ENCODE measurements around the gene SPAG4.

SPAG4 gene, protein sequence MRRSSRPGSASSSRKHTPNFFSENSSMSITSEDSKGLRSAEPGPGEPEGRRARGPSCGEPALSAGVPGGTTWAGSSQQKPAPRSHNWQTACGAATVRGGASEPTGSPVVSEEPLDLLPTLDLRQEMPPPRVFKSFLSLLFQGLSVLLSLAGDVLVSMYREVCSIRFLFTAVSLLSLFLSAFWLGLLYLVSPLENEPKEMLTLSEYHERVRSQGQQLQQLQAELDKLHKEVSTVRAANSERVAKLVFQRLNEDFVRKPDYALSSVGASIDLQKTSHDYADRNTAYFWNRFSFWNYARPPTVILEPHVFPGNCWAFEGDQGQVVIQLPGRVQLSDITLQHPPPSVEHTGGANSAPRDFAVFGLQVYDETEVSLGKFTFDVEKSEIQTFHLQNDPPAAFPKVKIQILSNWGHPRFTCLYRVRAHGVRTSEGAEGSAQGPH

DNA sequence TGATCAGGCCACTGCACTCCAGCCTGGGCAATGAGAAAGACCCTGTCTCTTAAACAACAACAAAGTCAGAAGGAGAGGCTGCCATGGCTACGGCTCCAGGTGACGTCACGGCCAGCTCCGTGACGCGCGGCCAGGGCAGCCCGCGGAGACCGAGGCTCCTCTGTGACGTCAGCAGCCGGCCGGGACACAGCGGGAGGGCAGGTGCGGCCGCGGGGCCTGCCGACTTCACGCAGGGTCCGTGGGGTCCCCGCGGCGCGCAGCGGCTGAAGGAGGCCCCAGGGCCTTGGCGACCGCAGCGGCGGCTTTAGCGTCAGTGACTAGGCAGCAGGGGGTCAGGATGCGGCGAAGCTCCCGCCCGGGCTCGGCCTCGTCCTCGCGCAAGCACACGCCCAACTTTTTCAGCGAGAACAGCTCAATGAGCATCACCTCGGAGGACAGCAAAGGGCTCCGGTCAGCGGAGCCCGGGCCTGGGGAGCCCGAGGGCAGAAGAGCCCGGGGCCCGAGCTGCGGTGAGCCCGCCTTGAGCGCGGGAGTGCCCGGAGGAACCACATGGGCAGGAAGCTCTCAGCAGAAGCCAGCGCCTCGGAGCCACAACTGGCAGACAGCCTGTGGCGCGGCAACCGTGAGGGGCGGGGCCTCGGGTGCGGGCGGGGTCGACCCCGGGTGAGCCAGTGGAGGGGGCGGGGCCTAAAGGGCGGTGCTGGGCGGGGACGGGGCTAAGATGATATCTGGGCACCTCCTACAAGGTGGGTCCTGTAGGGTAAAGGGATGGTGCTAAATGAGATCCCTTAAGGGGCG lies at the start of gene SPAG4:
SPAG4 (plus strand) TSS at position 163 of the 798 bp plus-strand sequence; CDS start at position 338, 175 bp downstream.
- peak; percentile 84 to 88 for ATAC-seq

DNA sequence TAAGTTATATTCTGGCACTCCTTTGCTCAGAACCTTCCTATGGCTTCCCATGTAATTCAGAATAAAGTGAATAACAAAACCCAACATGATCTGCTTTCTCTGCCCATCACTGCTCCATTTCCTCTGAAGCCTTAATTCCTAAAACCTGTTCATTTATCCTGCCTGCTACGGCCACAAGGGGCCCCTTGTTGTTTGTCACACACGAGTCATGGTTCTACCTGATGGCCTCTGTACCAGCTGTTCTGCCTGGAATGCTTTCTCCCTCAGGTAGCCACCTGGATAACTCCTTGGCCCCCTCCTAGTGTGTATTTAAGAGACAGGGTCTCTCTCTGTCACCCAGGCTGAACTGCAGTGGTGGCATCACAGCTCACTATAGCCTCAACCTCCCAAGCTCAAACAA lies 47.0 kb upstream of the SPAG4 start:
- no peak for ATAC-seq

DNA sequence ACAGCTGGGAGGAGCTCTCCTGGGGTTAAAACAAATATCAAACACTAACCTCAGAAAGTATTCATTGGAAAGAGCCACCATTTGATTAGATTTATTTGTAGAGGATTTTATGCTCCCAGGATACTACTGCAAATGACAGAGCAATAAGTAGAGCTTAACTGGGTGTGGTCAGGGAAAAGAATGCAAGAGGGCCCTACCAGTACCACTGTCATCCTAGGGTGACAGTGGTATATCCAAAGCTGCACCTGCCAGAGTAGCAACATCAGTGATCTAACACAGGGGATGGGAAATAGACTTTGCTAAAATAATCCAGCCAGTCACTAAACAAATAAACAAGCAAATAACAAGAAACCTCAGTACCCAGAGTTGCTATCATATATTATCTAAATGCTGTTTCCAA lies 44.1 kb upstream of the SPAG4 start:
- ATAC-seq, result no peak

DNA sequence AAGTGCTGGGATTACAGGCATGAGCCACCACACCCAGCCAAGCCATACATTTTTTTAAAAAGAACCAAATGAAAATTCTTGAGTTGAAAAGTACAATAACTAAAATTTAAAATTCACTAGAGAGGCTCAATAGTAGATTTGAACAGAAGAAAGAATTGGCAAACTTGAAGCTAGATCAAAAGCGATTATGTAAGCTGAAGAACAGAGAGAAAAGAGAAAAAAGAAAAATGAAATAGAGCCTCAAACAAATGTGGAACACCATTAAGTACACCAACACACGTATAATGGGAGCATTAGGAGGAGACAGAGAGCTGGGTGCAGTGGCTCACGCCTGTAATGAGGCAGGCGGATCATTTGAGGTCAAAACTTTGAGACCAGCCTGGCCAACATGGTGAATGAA lies 42.8 kb upstream of the SPAG4 start:
- ATAC-seq, result no peak

DNA sequence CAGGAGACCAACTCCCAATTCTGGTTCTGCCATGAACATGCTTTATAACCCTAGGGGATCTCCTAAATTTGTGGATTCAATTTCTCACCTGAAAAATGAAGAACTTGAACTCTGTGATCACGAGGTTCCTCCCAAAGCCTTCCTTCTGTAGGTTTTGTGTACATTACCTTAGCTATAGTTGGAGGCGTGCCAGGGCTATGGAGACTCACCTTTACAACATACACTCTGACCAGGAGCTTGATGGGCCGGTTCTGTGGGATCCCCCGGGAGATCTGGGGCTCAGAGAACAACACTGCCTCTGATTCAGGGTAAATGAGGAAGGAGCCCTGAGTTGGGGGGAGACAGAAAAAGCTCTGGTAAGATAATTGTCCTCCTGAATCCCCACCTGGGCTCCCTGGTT lies 39.7 kb upstream of the SPAG4 start:
- ATAC-seq, result no peak

DNA sequence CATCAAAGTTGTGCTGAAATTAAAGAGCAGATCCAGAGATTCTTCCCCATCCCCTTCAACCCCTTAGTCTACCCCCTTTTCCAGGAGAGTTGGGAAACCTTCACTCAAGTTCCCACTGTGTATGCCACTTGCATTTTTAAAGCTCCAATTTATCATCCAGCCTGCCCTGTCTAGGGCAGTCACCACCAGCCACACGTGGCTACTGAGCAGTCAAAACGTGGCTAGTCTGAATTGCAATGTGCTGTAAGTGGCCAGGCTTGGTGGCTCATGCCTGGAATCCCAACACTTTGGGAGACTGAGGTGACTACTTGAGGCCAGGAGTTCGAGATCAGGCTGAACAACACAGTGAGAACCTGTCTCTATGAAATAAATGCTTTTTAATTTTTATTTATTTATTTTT lies 38.8 kb upstream of the SPAG4 start:
- no peak for ATAC-seq

DNA sequence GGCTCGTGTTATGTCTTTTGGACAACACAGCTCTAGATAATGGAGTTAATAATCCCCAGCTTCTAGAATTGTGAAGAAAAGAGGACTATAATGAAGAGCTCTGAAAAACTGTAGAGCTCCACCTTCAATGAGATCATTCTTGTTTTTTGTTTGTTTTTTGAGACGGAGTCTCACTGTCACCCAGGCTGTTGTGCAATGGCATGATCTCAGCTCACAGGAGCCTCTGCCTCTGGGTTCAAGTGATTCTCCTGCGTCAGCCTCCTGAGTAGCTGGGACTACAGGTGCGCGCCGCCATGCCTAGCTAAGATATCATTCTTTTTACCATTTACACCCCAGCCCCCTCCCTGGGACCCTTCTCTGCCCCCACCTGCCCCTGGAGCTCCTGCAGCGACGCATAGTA lies 37.2 kb upstream of the SPAG4 start:
- ATAC-seq, result no peak

DNA sequence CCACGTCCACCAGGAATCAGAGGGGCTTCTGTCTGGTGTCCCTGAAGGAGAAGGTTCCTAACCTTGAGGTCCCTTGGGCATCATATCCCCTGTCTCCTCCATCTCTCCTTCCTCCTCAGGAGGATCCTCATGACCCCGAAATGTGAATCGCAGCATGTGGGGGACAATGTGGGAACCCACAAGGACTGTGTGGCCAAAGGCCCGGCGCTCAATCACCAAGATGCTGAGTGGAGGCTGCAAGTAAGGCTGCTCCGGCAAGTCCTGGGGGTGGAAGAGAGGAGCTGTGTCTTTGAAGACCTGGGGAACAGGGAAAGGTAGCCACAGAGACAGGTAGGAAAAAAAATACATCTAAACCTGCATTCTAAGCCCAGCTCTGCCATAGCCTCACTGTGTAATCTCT lies 36.4 kb upstream of the SPAG4 start:
- no peak for ATAC-seq

DNA sequence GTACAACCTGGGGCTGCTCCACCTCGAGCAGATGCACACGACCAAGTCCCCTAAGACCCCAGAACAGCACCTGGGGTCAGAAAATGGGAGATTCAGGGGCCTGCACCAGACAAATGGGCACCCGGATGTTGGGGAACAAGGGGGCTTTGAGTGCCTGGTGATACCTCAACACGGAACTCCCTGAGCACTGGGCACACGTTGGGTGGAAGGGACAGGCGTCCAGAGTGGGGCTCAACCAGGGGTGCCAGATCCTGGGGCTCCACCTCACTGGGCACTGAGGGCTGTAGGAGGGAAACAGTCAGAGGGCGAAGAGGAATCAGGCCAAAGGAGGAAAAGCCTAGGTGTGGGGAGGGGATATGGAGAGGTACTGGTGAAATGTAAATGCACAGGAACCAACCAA lies 33.5 kb upstream of the SPAG4 start:
- ATAC-seq, result no peak

DNA sequence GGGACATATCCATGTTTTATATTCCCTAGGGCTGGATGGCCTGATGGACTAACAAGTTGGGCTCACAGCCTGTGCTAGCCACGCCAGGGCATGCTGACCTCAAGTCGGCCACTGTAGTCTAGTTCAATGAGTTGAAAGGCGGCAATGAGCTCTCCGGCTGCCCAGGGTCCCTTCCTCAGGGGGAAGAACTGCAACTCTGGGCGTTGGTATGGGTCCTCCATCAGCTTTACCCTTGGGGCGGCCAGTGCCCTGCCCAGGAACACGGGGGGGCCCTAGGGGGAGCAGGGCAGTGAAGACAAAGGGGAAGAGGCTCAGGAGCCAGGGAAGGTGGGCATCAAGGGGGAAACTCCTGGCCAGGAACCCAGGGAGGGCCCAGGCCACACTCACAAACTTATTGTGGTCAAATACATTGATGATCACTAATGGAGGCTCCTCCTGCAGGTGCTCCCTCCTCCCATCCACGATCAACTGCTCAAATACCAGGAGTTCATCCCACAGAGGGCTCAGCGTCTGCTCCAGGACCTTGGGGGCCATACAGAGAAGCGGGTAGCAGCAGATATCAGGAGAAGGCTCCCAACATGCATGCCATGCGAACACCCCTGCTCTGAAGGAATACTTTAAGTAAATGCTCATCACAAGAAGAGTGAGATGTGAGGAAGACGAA lies 32.8 kb upstream of the SPAG4 start:
- no peak for ATAC-seq

DNA sequence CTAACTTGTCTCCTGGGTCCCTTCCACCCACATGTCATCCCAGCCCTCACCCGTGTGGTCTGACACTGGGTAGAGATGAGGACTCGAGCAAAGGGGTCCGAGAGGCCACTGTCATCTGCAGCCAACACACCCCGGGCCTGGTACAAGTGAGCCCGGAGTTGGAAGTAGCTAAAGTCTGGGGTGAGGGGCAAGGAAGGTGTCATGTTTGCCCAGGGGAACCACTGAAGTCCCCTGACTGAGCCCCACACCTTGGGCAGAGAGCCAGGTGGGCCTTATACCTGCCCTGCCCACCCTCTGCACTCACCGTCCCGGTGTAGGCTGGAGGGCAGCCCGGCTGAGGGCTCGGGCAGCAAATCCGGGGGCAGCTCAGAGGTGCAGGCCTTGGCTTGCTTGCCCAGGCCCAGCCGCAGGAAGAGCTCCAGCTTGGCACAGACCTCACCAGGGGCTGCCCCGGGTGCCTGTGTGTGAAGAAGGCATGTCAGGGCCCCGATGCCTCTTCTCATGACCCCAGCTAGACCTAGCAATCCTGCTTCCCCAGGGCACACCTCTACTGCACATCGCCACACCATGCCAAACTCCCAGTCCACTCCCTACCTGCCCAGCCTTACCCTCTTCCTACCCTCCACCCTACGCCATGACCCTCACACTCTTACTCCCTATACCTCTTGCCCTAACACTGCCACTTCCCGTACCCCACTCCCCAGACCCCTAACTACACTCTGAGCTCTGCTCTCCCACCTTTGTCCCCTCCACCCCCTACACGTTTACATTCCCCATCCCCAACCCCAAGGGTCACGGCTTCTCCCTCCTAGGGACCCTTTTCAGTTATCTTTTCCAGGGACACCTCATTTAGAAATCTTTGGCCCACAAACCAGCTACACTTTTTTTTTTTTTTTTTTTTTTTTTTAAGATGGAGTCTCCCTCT lies 31.7 kb upstream of the SPAG4 start:
- ATAC-seq, result no peak

DNA sequence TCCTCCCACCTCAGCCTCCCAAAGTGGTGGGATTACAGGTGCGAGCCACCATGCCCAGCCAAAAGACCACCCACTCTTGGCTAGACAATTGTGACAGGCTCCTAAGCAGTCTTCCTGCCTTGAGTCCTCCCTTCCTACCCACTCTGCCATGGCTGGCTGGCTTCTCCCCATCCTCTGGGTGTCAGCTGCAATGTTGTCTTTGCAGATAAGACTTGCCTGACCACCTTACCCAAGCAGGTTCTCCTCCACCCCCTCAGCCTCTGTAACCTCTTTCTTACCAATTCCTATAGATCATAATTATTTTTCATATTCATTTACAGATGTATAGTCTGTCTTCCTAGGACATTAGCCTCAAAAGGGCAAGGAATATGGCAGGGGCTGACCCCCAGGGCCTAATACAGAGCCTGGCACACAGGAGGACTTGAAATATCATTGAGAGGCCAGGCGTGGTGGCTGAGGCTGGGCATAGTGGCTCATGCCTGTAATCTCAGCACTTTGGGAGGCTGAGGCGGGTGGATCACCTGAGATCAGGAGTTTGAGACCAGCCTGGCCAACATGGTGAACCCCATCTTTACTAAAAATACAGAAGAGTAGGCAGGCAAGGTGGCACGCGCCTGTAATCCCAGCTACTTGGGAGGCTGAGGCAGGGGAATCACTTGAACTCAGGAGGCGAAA lies 28.7 kb upstream of the SPAG4 start:
- ATAC-seq, result no peak

DNA sequence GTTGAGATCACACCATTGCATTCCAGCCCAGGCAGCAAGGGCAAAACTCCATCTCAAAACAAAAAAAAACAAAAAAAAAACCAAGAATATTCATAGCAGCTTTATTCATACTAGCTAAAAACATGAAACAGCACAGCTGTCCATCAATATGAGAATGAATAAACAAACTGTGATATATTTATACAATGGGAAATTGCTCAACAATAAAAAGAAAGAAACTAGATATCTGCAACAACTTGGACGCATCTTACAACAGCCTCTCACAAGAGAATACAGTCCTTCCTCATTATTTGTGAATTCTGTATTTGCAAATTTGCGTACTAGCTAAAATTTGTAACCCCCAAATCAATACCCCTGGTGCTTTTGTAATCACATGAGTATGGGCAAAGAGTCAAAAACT lies 28.2 kb upstream of the SPAG4 start:
- ATAC-seq, result no peak

DNA sequence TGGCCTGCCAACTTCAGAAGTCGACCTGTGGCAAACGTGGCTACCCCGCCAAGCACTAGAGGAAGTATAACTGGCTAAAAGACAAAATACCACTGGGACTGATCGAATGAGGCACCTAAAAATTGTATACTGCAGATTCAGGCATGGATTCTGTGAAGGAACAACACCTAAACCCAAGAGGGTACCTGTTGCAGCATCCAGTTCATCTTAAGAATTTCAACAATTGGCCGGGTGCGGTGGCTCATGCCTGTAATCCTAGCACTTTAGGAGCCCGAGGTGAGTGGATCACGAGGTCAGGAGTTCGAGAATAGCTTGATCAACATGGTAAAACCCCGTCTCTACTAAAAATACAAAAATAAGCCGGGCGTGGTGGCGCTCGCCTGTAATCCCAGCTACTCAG lies 27.2 kb upstream of the SPAG4 start:
- ATAC-seq, result no peak

DNA sequence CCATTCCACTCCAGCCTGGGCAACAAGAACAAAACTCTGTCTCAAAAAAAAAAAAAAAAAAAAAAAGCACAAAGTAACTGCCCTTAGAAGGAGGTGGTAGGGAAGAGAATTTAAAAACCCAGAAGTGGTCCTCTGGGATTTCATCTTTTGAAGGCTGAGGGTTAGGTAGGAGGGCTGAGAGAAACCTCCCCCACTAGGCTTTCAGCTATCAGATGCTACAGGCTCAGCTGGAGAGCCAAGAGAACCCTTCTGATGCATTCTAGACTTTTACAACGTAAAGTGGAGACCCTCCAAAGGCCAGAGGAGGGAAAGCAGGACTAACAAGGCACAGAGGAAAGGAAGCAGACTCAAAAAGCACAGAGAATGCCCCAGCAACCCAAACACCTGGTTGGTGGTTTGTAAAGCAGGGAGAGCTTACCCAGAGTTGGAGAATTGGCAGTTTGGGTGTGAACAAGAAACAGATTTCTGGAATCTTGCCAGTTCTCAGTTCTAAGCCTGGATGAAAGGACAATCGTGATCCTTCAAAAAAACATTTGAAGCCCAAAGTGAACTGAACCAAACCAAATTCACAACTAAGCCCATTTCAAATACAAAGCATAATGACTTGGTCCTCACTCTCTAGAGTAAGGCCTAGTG lies 23.2 kb upstream of the SPAG4 start:
- ATAC-seq, result no peak

DNA sequence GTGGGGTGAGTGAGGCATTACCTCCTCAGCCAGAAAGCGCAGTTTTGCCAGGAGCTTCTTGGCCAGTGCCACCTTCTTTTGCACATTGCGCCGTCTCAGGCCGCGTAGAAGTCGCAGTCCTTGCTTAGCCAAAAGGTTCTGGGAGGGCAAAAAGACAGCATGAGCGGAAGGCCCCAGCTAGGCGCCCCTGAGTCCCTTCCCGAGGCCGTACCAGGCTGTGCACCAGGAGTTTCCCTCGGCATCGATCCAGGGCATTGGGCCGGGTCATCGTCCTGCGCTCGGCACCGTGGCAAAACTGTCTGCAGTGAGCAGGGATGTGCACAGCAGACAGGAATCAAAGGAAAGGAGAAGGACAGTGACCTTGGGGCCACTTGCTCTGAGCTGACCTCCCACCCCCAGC lies 20.2 kb upstream of the SPAG4 start:
- no peak for ATAC-seq

DNA sequence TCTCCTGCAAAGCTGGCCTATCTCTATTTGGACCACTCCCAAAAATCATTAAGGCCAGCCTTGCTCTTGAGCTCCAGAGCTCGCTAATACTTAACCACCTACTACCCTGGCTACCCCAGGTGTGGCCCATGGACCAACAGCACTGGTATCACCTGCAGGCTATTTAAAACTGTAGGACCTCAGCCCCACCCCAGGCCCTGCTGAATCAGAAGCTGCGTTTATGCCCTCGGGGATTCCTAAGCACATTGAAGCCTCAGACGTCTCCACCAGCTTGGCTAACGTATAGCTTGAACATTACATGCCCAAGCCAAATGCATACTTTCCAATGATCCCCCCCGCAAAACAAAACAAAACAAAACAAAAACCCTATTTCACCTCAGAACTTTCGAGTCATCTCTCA lies 19.7 kb upstream of the SPAG4 start:
- ATAC-seq, result no peak

DNA sequence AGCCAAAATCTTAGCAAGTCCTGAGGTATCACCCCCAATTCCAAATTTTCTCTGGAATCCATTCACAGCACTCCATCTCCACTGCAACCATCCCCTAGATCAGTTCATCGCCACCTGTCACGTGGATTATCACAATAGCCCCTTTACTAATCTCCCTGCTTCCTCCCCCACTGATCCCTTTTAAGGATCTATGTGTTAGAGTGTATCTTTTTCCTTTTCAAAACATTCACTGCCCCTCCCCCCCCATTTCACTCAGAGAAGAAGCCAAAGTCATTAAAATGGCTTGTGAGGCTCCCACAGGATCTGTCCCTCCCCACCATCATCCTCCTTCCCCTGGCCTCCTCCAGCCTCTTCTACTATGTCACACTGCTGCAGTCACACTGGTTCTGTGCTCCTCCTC lies 18.4 kb upstream of the SPAG4 start:
- ATAC-seq, result no peak

DNA sequence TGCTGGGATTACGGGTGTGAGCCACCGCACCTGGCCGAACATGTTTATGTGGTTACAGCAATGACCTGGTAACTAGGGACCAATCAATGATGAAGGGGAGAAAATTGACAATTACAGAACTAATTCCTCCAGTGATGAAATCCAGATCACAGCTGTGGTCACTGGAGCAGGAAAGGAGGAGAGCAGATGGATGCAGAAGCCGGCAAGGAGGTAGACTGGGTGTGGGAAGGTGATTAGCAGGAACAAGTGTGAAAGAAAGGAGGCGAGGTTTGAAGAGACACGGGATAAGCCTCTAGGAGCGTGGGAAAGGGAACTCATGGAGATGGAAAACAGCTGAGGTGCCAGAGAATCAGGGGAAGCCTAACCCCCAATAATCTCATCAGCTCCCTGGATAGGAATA lies 17.2 kb upstream of the SPAG4 start:
- no peak for ATAC-seq

DNA sequence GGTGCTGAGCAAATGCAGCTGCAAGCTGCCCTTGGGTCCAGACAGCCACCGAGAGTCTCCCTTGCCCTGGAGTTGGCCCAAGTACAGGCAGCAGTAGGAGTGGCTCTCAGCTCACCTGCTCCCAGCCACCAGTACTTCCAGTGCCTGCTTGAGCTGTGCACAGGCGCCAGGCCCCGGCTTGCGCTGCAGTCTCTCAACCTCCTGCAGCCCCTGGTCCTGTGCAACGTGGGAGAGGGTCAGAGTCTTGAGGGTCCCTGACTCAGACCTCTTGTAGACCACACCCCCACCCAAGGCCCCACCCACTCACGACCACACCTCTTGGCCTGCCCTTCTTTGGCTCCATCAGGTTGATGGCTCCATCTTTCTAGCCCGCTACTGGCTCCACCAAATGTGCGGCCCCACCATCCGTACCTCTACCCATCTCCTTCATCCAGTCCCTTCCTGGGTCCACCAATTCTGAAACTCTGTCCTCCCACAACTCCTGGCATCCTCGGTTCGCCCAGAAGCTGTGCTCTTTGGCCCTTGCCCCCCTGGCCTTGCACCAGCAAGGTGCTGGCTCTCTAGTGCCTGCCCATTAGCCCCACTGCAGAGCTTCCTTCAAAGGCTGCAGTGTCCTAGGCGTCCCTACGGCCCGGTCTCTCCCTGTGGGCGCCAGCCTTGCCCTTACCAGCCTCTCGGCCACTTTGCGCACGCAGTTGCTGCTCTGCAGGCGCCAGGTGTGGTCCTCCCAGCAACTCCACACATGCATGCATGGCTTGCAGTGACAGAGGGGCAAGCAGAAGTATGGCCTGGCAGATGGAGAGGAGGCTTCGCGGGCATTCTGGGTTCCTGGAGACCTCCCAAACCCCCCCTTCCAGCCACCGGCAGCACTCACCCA lies 16.5 kb upstream of the SPAG4 start:
- no peak for ATAC-seq

DNA sequence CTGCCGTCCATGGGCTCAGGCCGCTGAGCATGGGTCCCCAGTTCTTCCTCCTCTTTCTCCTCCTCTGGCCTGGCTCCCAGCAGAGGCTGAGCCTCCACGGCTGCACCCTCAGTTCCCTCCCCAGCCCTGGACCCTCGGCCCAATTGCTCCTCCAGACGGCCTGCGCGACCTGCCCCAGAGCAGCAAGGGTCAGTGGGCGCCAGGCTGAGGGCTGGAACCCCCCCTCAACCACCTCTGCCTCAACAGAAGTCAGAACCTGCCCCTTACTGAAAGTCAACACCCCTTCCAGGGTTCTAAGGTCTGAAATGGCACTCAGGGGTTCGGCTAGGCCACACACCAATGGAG lies 15.9 kb upstream of the SPAG4 start:
- ATAC-seq, result no peak
